Subcutaneous adipose tissue (tissue), 4 donors: Measurements from ENCODE around the gene PRRT1. TPM values are rescaled to one million over a fixed set of nuclear protein-coding genes. Genes with fewer than 3 reads are reported as not detected.

Source experiments
- CTCF ChIP-seq: fragments of 450-650 bp; IDR thresholded peaks from one replicate; pipeline ENCODE4 v1.5.1; 2016; ENCODE audit warnings: low read depth, mild to moderate bottlenecking, control low read depth, antibody characterized with exemption, moderate library complexity
- total RNA-seq, 4 donors: library from RNA; depleted of rRNA; stranded (reverse); fragments of >200 nt; gene quantifications; one replicate each; pipeline ENCODE4 v1.1.0, GENCODE V29; 2016

Gene PRRT1
- total RNA-seq, 4 donors from 2014 or later: 0.34 to 1.3 (median 0.57) TPM; not detected in 1

GRCh38 chr6:32167154-32167760 is 15.5 kb upstream of the PRRT1 start:
- TF ChIP-seq CTCF: no peak

GRCh38 chr6:32166411-32167061 is 14.8 kb upstream of the PRRT1 start:
- TF ChIP-seq CTCF: no peak

GRCh38 chr6:32164295-32164694 is 12.6 kb upstream of the PRRT1 start, which contains the start of gene EGFL8:
TSS of gene EGFL8 (plus strand) at chr6:32164595. CDS start at chr6:32166166, 1,571 bp downstream.
- no peak for TF ChIP-seq CTCF

GRCh38 chr6:32163559-32164258 is 12.0 kb upstream of the PRRT1 start:
- no peak for TF ChIP-seq CTCF

- no peak for TF ChIP-seq CTCF
Measured at GRCh38 chr6:32158052-32158451, 6.3 kb upstream of the PRRT1 start.

GRCh38 chr6:32156891-32157290 is 5.2 kb upstream of the PRRT1 start:
- no peak for TF ChIP-seq CTCF

GRCh38 chr6:32154514-32155161 is 2.9 kb upstream of the PRRT1 start:
- TF ChIP-seq CTCF: no peak
